Endothelial cell of umbilical vein (primary cell): ENCODE results near the gene SPRED2. TPM values are rescaled to one million over a fixed set of nuclear protein-coding genes. Genes with fewer than 3 reads are reported as not detected.

Experiments
- BruUV-seq: library from RNA; stranded (reverse); fragments of 400-500 nt; replicated peaks from 2 replicates; lab custom pipeline; 2021; lab: Mats Ljungman, UMichigan
- CTCF ChIA-PET: fragments of 300-600, 350-600 bp; sonication (Branson Sonifier 250); formaldehyde crosslinking; loops from one replicate; lab custom pipeline; 2021; ENCODE audit warnings: antibody characterized with exemption, inconsistent platforms; lab: Charles Lee
- POLR2A ChIA-PET: fragments of 300-600, 350-600 bp; sonication (Branson Sonifier 250); formaldehyde crosslinking; loops from one replicate; lab custom pipeline; 2021; ENCODE audit warnings: antibody characterized with exemption, inconsistent platforms; lab: Charles Lee
- DNase-seq: peaks from one replicate; pipeline ENCODE4 v3.0.0-alpha.2; 2011; ENCODE audit warnings: low read depth, low spot score
- FAIRE-seq: peaks from 2 replicates; lab custom pipeline; 2011; peaks lifted over from hg19 to GRCh38; lab: Jason Lieb, UNC
- H2AFZ ChIP-seq: 2 replicates; pipeline ENCODE4 v1.6.0; 2012; ENCODE audit warnings: low read depth, low read length, control low read depth, inconsistent platforms
- H3K27ac ChIP-seq: 2 replicates; pipeline ENCODE4 v1.5.1; 2011; ENCODE audit warnings: low read depth, mild to moderate bottlenecking, control low read depth, low read length, moderate library complexity; ENCODE audit not compliant: insufficient read depth
- H3K27me3 ChIP-seq, 2 experiments: 2 replicates each; pipeline versions ENCODE4 v1.6.0 to v1.6.1; 2011; ENCODE audit warnings: low read length in 2 of 2, mixed read lengths in 1 of 2; ENCODE audit not compliant: control insufficient read depth in 2 of 2, insufficient read depth in 2 of 2
- H3K36me3 ChIP-seq, 2 experiments: 2 replicates in 1 of 2; 3 replicates in 1 of 2; pipeline ENCODE4 v1.5.1; 2011; ENCODE audit warnings: low read length in 2 of 2, mild to moderate bottlenecking in 1 of 2, moderate library complexity in 1 of 2; ENCODE audit not compliant: control insufficient read depth in 2 of 2, insufficient read depth in 2 of 2; ENCODE audit errors: extremely low read depth in 1 of 2
- H3K4me1 ChIP-seq: 3 replicates; pipeline ENCODE4 v1.5.1; 2011; ENCODE audit warnings: mild to moderate bottlenecking, low read length; ENCODE audit not compliant: control insufficient read depth, insufficient read depth; ENCODE audit errors: extremely low read depth
- H3K4me2 ChIP-seq: 2 replicates; pipeline ENCODE4 v1.6.1; 2011; ENCODE audit warnings: low read length, control low read depth, mixed read lengths; ENCODE audit not compliant: insufficient read depth
- H3K4me3 ChIP-seq, 3 experiments: fragments of 200-600 bp in 1 of 3; sonication (generic), shearing (Covaris generic) in 1 of 3; replicated peaks in 1 of 3; 2 replicates each; pipeline ENCODE4 v1.5.1; 2011 to 2016; ENCODE audit warnings: control low read depth in 3 of 3, low read length in 3 of 3, mild to moderate bottlenecking in 2 of 3, inconsistent platforms in 1 of 3, low read depth in 1 of 3, moderate library complexity in 1 of 3; ENCODE audit not compliant: insufficient read depth in 1 of 3
- H3K79me2 ChIP-seq: 2 replicates; pipeline ENCODE4 v1.6.0; 2012; ENCODE audit warnings: low read length, inconsistent platforms; ENCODE audit not compliant: control insufficient read depth, insufficient read depth
- H3K9ac ChIP-seq: replicated peaks from 2 replicates; pipeline ENCODE3; 2011; ENCODE audit warnings: low read length, control low read depth; ENCODE audit not compliant: insufficient read depth; ENCODE audit errors: extremely low read depth
- H3K9me1 ChIP-seq: replicated peaks from 3 replicates; pipeline ENCODE4 v1.6.0; 2011; ENCODE audit warnings: mild to moderate bottlenecking, low read length; ENCODE audit not compliant: control insufficient read depth, insufficient read depth; ENCODE audit errors: extremely low read depth
- H3K9me3 ChIP-seq: replicated peaks from 2 replicates; pipeline ENCODE4 v1.5.1; 2012; ENCODE audit warnings: low read length, inconsistent platforms; ENCODE audit not compliant: control insufficient read depth, insufficient read depth
- H4K20me1 ChIP-seq: replicated peaks from 2 replicates; pipeline ENCODE3; 2011; ENCODE audit warnings: mild to moderate bottlenecking, low read length; ENCODE audit not compliant: control insufficient read depth, insufficient read depth; ENCODE audit errors: extremely low read depth
- CTCF ChIP-seq, 2 donors: IDR thresholded peaks; 1 replicate in 1 of 2; 2 replicates in 1 of 2; pipeline ENCODE4 v1.5.1; 2011; ENCODE audit warnings: low read length in 2 of 2, mild to moderate bottlenecking in 2 of 2, moderate library complexity in 2 of 2, control low read depth in 1 of 2, inconsistent platforms in 1 of 2, low read depth in 1 of 2; ENCODE audit not compliant: insufficient read depth in 1 of 2; ENCODE audit errors: extremely low read depth in 1 of 2
- EZH2 ChIP-seq: IDR thresholded peaks from 2 replicates; pipeline ENCODE4 v1.6.1; 2012; ENCODE audit warnings: borderline replicate concordance, low read depth, mild to moderate bottlenecking, moderate library complexity, low read length, inconsistent platforms; ENCODE audit not compliant: severe bottlenecking
- FOS ChIP-seq: IDR thresholded peaks from 2 replicates; pipeline ENCODE4 v1.6.1; 2011; ENCODE audit warnings: mild to moderate bottlenecking, low read length, moderate library complexity, borderline replicate concordance; ENCODE audit not compliant: insufficient read depth
- GATA2 ChIP-seq: IDR thresholded peaks from 2 replicates; pipeline ENCODE4 v1.7.0; 2011; ENCODE audit warnings: low read depth, mild to moderate bottlenecking, moderate library complexity, mixed read lengths, low read length; ENCODE audit not compliant: insufficient read length, insufficient read depth
- JUN ChIP-seq: IDR thresholded peaks from 2 replicates; pipeline ENCODE4 v1.6.1; 2011; ENCODE audit warnings: borderline replicate concordance, low read depth; ENCODE audit not compliant: insufficient read length, insufficient read depth
- MYC ChIP-seq: IDR thresholded peaks from one replicate; pipeline ENCODE4 v1.6.1; 2011; ENCODE audit warnings: mild to moderate bottlenecking, low read depth, low read length
- POLR2A ChIP-seq: IDR thresholded peaks from 2 replicates; pipeline ENCODE4 v1.6.1; 2012; ENCODE audit warnings: low read depth, mild to moderate bottlenecking, control low read depth, low read length
- POLR2AphosphoS5 ChIP-seq: IDR thresholded peaks from 2 replicates; pipeline ENCODE4 v1.6.1; 2012; ENCODE audit warnings: low read depth, mild to moderate bottlenecking, control low read depth, low read length, moderate library complexity; ENCODE audit not compliant: insufficient read depth
- dilution Hi-C: fragments of 300-500 bp; cut with MboI; formaldehyde crosslinking; loops from one replicate; pipeline ENCODE4 v1.15.0; 2019; ENCODE audit warnings: low sequenced_read_pairs; ENCODE audit not compliant: extremely low pct_ligation_motif_present
- intact Hi-C: fragments of 100-400 bp; cut with micrococcal nuclease; formaldehyde crosslinking; loops from one replicate; pipeline ENCODE4 v1.10.0; 2022
- polyA plus RNA-seq, 4 experiments: library from polyadenylated mRNA; depleted of rRNA in 3 of 4; stranded (reverse) in 3 of 4; unstranded in 1 of 4; fragments of >200 nt; gene quantifications; 2 replicates each; pipeline versions ENCODE4 v1.2.1 to v1.2.3, GENCODE V29; 2011 to 2012; ENCODE audit warnings: missing spikeins in 1 of 4
- total RNA-seq: library from RNA; stranded (reverse); gene quantifications from 2 replicates; pipeline ENCODE4 v1.2.3, GENCODE V29; 2021
- TF ChIP-seq, protein P1 (sequence below): IDR thresholded peaks from 2 replicates; pipeline ENCODE4 v1.6.1; 2011; ENCODE audit not compliant: insufficient read depth, insufficient read length

Gene SPRED2
- total and polyA plus RNA-seq, 2 donors (not counting 3 experiments of a cell fraction or from before 2014, with no cell fraction given) = 3.6 to 9.6 TPM

DNA sequence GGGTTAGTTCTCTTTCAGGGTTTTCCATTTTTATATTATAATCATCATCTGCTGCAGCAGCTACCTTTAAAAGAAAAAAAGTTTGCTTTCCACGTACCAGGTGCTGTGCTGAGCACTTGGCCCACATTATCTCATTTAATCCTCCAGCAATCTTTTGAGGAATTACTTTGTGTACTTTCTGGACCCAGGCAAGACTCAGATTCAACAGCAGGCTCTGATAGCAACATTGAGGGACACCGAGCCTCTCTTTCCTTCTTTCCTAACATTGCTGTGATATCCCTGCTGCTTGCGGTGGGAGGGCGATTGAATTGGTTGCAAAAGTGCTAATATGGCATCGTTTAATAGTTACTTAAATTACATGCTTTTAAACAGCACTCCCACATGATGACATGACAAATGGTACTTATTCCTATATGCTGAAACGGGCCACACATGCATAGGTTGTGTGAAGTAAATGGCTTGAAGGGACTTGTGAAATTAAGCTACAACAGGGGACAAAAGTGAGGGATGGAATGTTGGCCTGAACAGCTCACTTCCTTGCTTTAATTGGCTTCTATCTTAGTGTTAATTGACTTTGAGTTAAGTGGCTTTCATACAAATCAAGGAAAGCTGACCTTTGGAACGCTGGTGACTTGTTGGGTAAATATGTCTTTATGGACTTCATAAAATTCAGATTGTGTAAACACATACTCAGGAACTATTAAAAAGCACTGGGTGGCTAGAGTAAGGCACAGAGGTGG is 21.2 kb downstream of the SPRED2 start:
- H3K27me3 ChIP-seq = peaks cover 40 to 50% of the 10 kb centered on the region in 2 experiments
- ChIA-PET CTCF (no interaction called here), POLR2A (no interaction called here)
- no peak overlapping the region for H3K9ac ChIP-seq
- H3K4me1 ChIP-seq = no peaks in the 10 kb centered on the region
- BruUV-seq = no TSS peak
- intact Hi-C loops (no loop called here), dilution Hi-C loops (no loop called here)
- H3K79me2 ChIP-seq = no peaks in the 10 kb centered on the region
- TF ChIP-seq CTCF (IDR thresholded peaks at IDR 0.05; ENCODE audit: extremely low read depth in 1 of 2, insufficient read depth in 1 of 2, low read depth in 1 of 2, low read length in 2 of 2) (no peak), JUN (no peak), POLR2AphosphoS5 (no peak), GATA2 (no peak), FOS (no peak), MYC (no peak), EZH2 (no peak), POLR2A (no peak)
- TF ChIP-seq, protein P1, sequence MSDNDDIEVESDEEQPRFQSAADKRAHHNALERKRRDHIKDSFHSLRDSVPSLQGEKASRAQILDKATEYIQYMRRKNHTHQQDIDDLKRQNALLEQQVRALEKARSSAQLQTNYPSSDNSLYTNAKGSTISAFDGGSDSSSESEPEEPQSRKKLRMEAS = no peak
- H3K36me3 ChIP-seq = no peaks in the 10 kb centered on the region
- no peak overlapping the region for H3K4me3 ChIP-seq
- H4K20me1 ChIP-seq = no peaks in the 10 kb centered on the region
- no peak overlapping the region for H3K27ac ChIP-seq
- H3K9me3 ChIP-seq = no peaks in the 10 kb centered on the region
- H3K9me1 ChIP-seq = no peaks in the 10 kb centered on the region
- FAIRE-seq = no peak
- no peak overlapping the region for H2AFZ ChIP-seq
- H3K4me2 ChIP-seq = no peak overlapping the region
- no peak for DNase-seq
